OCI-M1 (cell line): Measurements from ENCODE around the gene ZNF638.
A peak's percentile ranks its signal among the peaks of the same experiment; 100 is the strongest.
"Not testable (repeated sequence)": the region's sequence is repeated elsewhere in the genome, so short reads cannot be mapped to it uniquely, and the experiment has no call there.

Experiments
- DNase-seq: peaks from one replicate; lab custom pipeline; 2025; lab: John Stamatoyannopoulos, UW

Gene ZNF638

GRCh38 chr2:71331581-71332434, at the start of gene ZNF638:
Gene ZNF638 (plus strand): TSS chr2:71331782. CDS start chr2:71348955, 17,173 bp downstream.
- peak; percentile 93 for DNase-seq

GRCh38 chr2:71281950-71282349, 49.6 kb upstream of the ZNF638 start:
- DNase-seq: no peak

GRCh38 chr2:71282493-71282892, 49.1 kb upstream of the ZNF638 start:
- DNase-seq: peak; percentile 15

GRCh38 chr2:71283131-71283530, 48.5 kb upstream of the ZNF638 start:
- no peak for DNase-seq

GRCh38 chr2:71285706-71286105, 45.9 kb upstream of the ZNF638 start:
- no peak for DNase-seq

GRCh38 chr2:71291398-71291797, 40.2 kb upstream of the ZNF638 start:
- no peak for DNase-seq

GRCh38 chr2:71292159-71292558, 39.4 kb upstream of the ZNF638 start:
- no peak for DNase-seq

GRCh38 chr2:71298914-71299313, 32.7 kb upstream of the ZNF638 start:
- no peak for DNase-seq

- peak; percentile 66 for DNase-seq
Observed at GRCh38 chr2:71299507-71299906, 32.1 kb upstream of the ZNF638 start.

GRCh38 chr2:71303849-71304248, 27.7 kb upstream of the ZNF638 start:
- DNase-seq: no peak

GRCh38 chr2:71306762-71307161, 24.8 kb upstream of the ZNF638 start:
- no peak for DNase-seq

- DNase-seq: no peak
Observed at GRCh38 chr2:71313016-71313766, 18.4 kb upstream of the ZNF638 start.

GRCh38 chr2:71317060-71317459, 14.5 kb upstream of the ZNF638 start:
- DNase-seq: no peak

- not testable (repeated sequence) for DNase-seq
Observed at GRCh38 chr2:71317900-71318299, 13.7 kb upstream of the ZNF638 start.

GRCh38 chr2:71323386-71323785, 8.2 kb upstream of the ZNF638 start:
- DNase-seq: no peak

GRCh38 chr2:71326968-71327367, 4.6 kb upstream of the ZNF638 start:
- no peak for DNase-seq

- DNase-seq: no peak
Observed at GRCh38 chr2:71327916-71328315, 3.7 kb upstream of the ZNF638 start.

GRCh38 chr2:71330155-71330554, 1.4 kb upstream of the ZNF638 start:
- DNase-seq: no peak

- peak; percentile 34 for DNase-seq
Observed at GRCh38 chr2:71330585-71331330, 824 bp upstream of the ZNF638 start.

GRCh38 chr2:71331331-71331580, 326 bp upstream of the ZNF638 start:
- not testable (repeated sequence) for DNase-seq

- DNase-seq: peak; percentile 37
Observed at GRCh38 chr2:71332435-71332796, 834 bp downstream of the ZNF638 start.

- peak; percentile 9 for DNase-seq
Observed at GRCh38 chr2:71333619-71334018, 2.0 kb downstream of the ZNF638 start.

GRCh38 chr2:71336384-71336783, 4.8 kb downstream of the ZNF638 start:
- DNase-seq: no peak
